Measurements from ENCODE around the gene ARL4C. TPM values are rescaled to one million over a fixed set of nuclear protein-coding genes. Genes with fewer than 3 reads are reported as not detected.

ARL4C gene
- total RNA-seq, 1 experiment from 2014 or later, result 81.2 TPM

DNA sequence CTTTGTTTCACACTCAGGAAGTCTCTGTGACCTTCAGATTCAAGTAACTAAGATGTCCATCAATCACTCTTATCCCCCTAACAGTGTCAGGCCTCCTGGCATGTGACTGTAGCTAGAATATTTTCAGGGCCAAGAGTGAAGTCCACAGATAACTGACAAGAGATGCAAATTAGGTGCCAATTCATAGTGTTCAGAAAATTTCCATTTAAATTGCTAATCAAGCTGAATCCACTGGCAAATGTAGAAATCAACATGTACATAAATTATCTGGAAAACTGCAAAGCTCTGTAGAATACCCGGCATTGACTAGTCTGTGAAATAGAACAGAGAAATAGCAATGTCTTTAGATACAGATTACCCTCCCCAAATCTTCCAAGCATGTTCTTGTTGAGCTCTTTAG, 38.6 kb upstream of the ARL4C start:
- no TSS peak for BruUV-seq (replicated peaks)
- H3K27ac Mint-ChIP-seq (ENCODE audit: unreplicated experiment), result no peak overlapping the region
- no peaks in the 10 kb centered on the region for H3K36me3 ChIP-seq (ENCODE audit: control insufficient read depth, insufficient read depth, low read length)
- no peak overlapping the region for H3K4me3 ChIP-seq (ENCODE audit: low read depth, low read length)
- H3K27me3 ChIP-seq (replicated peaks; ENCODE audit: control insufficient read depth, insufficient read depth, low read length), result no peaks in the 10 kb centered on the region
- H3K4me1 ChIP-seq, result no peaks in the 10 kb centered on the region
- no peak overlapping the region for H3K4me3 Mint-ChIP-seq (ENCODE audit: unreplicated experiment)
- intact Hi-C loops (cut with micrococcal nuclease; ENCODE audit: unreplicated experiment), result no loop called here
- H3K27me3 Mint-ChIP-seq (ENCODE audit: insufficient read depth, unreplicated experiment), result no peaks in the 10 kb centered on the region
- POLR2A ChIA-PET, result no interaction called here
- peaks cover 9% of the 10 kb centered on the region for H3K9me3 Mint-ChIP-seq (ENCODE audit: unreplicated experiment)
- no peak for DNase-seq
- H3K4me1 Mint-ChIP-seq (ENCODE audit: low read depth, unreplicated experiment), result no peaks in the 10 kb centered on the region
- CTCF ChIA-PET, result interaction anchor here (1.1 to 1.4 kb wide), 2 partner anchors 8 to 10 kb away, joined by 3 read pairs; no protein-coding TSS in a partner anchor
- H3K9me3 ChIP-seq, result no peaks in the 10 kb centered on the region
- H3K36me3 Mint-ChIP-seq (ENCODE audit: insufficient read depth, unreplicated experiment), result no peaks in the 10 kb centered on the region
- TF ChIP-seq, protein P1, sequence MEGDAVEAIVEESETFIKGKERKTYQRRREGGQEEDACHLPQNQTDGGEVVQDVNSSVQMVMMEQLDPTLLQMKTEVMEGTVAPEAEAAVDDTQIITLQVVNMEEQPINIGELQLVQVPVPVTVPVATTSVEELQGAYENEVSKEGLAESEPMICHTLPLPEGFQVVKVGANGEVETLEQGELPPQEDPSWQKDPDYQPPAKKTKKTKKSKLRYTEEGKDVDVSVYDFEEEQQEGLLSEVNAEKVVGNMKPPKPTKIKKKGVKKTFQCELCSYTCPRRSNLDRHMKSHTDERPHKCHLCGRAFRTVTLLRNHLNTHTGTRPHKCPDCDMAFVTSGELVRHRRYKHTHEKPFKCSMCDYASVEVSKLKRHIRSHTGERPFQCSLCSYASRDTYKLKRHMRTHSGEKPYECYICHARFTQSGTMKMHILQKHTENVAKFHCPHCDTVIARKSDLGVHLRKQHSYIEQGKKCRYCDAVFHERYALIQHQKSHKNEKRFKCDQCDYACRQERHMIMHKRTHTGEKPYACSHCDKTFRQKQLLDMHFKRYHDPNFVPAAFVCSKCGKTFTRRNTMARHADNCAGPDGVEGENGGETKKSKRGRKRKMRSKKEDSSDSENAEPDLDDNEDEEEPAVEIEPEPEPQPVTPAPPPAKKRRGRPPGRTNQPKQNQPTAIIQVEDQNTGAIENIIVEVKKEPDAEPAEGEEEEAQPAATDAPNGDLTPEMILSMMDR (IDR thresholded peaks at IDR 0.05; ENCODE audit: insufficient read depth in 1 of 2, low read depth in 1 of 2, low read length in 1 of 2, severe bottlenecking in 1 of 2, unreplicated experiment in 1 of 2), result no peak

DNA sequence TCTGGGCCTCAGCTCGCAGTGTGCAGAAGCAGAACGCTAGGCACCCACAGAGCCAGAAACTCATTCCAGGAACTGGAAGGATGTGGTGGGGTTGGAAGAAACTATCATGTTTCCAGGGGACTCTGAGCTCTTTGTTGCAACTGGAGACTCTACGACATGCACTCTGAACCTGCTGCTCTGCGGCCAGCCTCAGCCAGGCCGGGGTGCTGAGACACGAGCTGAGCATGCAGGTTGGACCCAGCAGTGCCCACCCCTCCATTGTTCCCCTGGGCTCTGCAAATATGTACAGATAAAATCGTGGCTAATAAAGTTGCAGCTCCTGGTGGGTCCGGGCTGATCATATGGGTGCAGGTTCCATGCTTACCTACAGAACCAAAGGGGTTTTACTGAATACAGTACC, 37.6 kb upstream of the ARL4C start:
- ChIA-PET CTCF (no interaction called here), POLR2A (no interaction called here)
- no peak overlapping the region for H3K4me3 ChIP-seq (ENCODE audit: low read depth, low read length)
- no peaks in the 10 kb centered on the region for H3K4me1 ChIP-seq
- no peaks in the 10 kb centered on the region for H3K4me1 Mint-ChIP-seq (ENCODE audit: low read depth, unreplicated experiment)
- TF ChIP-seq, protein P1 (IDR thresholded peaks at IDR 0.05; ENCODE audit: insufficient read depth in 1 of 2, low read depth in 1 of 2, low read length in 1 of 2, severe bottlenecking in 1 of 2, unreplicated experiment in 1 of 2), result no peak
- no peaks in the 10 kb centered on the region for H3K36me3 Mint-ChIP-seq (ENCODE audit: insufficient read depth, unreplicated experiment)
- no peak for DNase-seq
- no peaks in the 10 kb centered on the region for H3K36me3 ChIP-seq (ENCODE audit: control insufficient read depth, insufficient read depth, low read length)
- H3K27me3 ChIP-seq (replicated peaks; ENCODE audit: control insufficient read depth, insufficient read depth, low read length), result no peaks in the 10 kb centered on the region
- H3K9me3 ChIP-seq, result no peaks in the 10 kb centered on the region
- intact Hi-C loops (cut with micrococcal nuclease; ENCODE audit: unreplicated experiment), result no loop called here
- H3K27me3 Mint-ChIP-seq (ENCODE audit: insufficient read depth, unreplicated experiment), result no peaks in the 10 kb centered on the region
- BruUV-seq (replicated peaks), result no TSS peak
- H3K4me3 Mint-ChIP-seq (ENCODE audit: unreplicated experiment), result no peak overlapping the region
- peaks cover 3% of the 10 kb centered on the region for H3K9me3 Mint-ChIP-seq (ENCODE audit: unreplicated experiment)
- H3K27ac Mint-ChIP-seq (ENCODE audit: unreplicated experiment), result no peak overlapping the region

DNA sequence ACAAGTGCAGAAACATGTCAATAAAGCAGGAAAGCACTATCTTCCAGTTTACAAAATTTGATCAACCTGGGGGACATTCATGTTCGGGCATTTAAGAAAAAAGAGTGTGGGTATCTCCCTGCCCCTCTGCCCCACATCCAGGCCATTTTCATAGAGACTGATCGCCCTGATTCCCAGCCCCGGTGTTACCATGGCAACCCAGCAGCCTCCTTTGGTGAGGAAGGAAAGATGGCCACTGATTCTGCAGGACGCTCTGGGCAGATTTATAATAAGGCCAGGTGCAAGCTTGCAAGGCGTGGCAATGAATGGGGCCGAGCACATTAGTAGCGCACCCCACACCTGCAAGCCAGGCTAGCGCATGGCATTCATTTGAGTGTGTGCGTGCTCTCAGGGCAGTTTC, 36.7 kb upstream of the ARL4C start:
- Mint-ChIP-seq H3K4me3 (ENCODE audit: unreplicated experiment) (no peak overlapping the region), H3K36me3 (ENCODE audit: insufficient read depth, unreplicated experiment) (no peaks in the 10 kb centered on the region), H3K27ac (ENCODE audit: unreplicated experiment) (no peak overlapping the region), H3K4me1 (ENCODE audit: low read depth, unreplicated experiment) (no peaks in the 10 kb centered on the region), H3K27me3 (ENCODE audit: insufficient read depth, unreplicated experiment) (no peaks in the 10 kb centered on the region), H3K9me3 (ENCODE audit: unreplicated experiment) (no peaks in the 10 kb centered on the region)
- Histone ChIP-seq H3K4me3 (ENCODE audit: low read depth, low read length) (no peak overlapping the region), H3K27me3 (replicated peaks; ENCODE audit: control insufficient read depth, insufficient read depth, low read length) (no peaks in the 10 kb centered on the region), H3K4me1 (no peaks in the 10 kb centered on the region), H3K36me3 (ENCODE audit: control insufficient read depth, insufficient read depth, low read length) (no peaks in the 10 kb centered on the region), H3K9me3 (no peaks in the 10 kb centered on the region)
- TF ChIP-seq, protein P1 (IDR thresholded peaks at IDR 0.05; ENCODE audit: insufficient read depth in 1 of 2, low read depth in 1 of 2, low read length in 1 of 2, severe bottlenecking in 1 of 2, unreplicated experiment in 1 of 2), result no peak
- ChIA-PET CTCF (no interaction called here), POLR2A (no interaction called here)
- no TSS peak for BruUV-seq (replicated peaks)
- intact Hi-C loops (cut with micrococcal nuclease; ENCODE audit: unreplicated experiment), result no loop called here
- no peak for DNase-seq

Data from Caco-2 (cell line).